ENCODE measurements around the gene CELSR1. TPM values are rescaled to one million over a fixed set of nuclear protein-coding genes. Genes with fewer than 3 reads are reported as not detected.

CELSR1 gene
- total RNA-seq, 1 experiment from 2014 or later = 22.6 TPM

DNA sequence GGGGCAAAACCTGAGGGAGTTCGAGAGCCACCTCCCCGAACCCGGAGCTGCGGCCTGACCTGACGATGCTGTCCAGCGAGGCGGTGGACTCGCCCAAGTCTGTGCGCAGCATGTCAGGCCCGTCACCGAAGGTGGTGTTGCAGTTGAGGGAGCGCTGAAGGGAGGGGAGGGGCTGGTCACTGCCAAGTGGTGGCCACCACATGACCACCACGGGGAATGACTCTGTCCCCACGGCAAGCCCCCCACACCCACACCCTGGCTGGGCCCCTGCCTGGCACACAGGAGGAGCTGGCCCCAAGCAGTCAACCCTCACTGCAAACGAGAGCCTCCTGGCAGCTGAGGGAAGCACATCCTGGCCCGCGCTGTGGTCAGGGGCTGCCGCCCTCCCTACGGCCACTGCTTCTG, 171.1 kb downstream of the CELSR1 start:
- no peak overlapping the region for H2AFZ ChIP-seq (ENCODE audit: low read length)
- H2BK5ac ChIP-seq (ENCODE audit: insufficient read length, low read length) = no peak overlapping the region
- H3K9me3 ChIP-seq (ENCODE audit: control insufficient read depth, low read depth, low read length) = no peaks in the 10 kb centered on the region
- H4K91ac ChIP-seq (ENCODE audit: insufficient read length, low read depth, low read length) = no peak overlapping the region
- no peak overlapping the region for H3K23ac ChIP-seq (ENCODE audit: insufficient read length, low read depth, low read length)
- WGBS (ENCODE audit: extremely low coverage, insufficient read length, low lambda C conversion rate) = no CpG with 5 or more reads among the region's 19 CpGs
- no peak overlapping the region for H2BK20ac ChIP-seq (ENCODE audit: low read depth, low read length, poor library complexity, severe bottlenecking)
- Mint-ChIP-seq H3K4me1 (peaks cover 12% of the 10 kb centered on the region in 2 experiments), H3K36me3 (ENCODE audit: insufficient read depth in 1 of 3, low read depth in 3 of 3) (peaks cover 3 to 16% (median 13%) of the 10 kb centered on the region in 3 experiments; a peak in 4 of 7 replicates), H3K27ac (no peak overlapping the region), H3K27me3 (ENCODE audit: low read depth) (no peaks in the 10 kb centered on the region; the same call in 1 of the 2 replicates), H3K4me3 (no peak overlapping the region), H3K9me3 (no peaks in the 10 kb centered on the region)
- no peak for DNase-seq
- H3K4me2 ChIP-seq (ENCODE audit: insufficient read depth, insufficient read length, low read length) = no peak overlapping the region
- no peak overlapping the region for H4K5ac ChIP-seq (ENCODE audit: insufficient read length, low read depth, low read length)
- H3K23me2 ChIP-seq (ENCODE audit: insufficient read length, low read depth, low read length, poor library complexity, severe bottlenecking) = no peaks in the 10 kb centered on the region
- no peak overlapping the region for H2AK5ac ChIP-seq (ENCODE audit: insufficient read length, low read length)
- no peak overlapping the region for H3K9ac ChIP-seq (ENCODE audit: extremely low read depth, insufficient read length, low read length)
- H4K8ac ChIP-seq (replicated peaks; ENCODE audit: insufficient read length, low read depth, low read length) = no peak overlapping the region
- no peak overlapping the region for H2BK120ac ChIP-seq (ENCODE audit: low read depth, low read length, poor library complexity, severe bottlenecking)
- H3K79me2 ChIP-seq (ENCODE audit: insufficient read depth, low read length) = no peaks in the 10 kb centered on the region
- H3K27ac ChIP-seq (ENCODE audit: insufficient read length, low read depth, low read length) = no peak overlapping the region
- H3K4me1 ChIP-seq (ENCODE audit: insufficient read depth, low read length) = no peaks in the 10 kb centered on the region; the same call in 1 of the 2 replicates
- H3K18ac ChIP-seq (ENCODE audit: insufficient read length, low read depth, low read length) = no peak overlapping the region
- H4K20me1 ChIP-seq (ENCODE audit: control insufficient read depth, insufficient read depth, insufficient read length) = no peaks in the 10 kb centered on the region
- H3K4ac ChIP-seq (ENCODE audit: low read depth, low read length) = no peak overlapping the region
- no peak overlapping the region for H3K56ac ChIP-seq (ENCODE audit: insufficient read length, low read depth, low read length)
- H3K27me3 ChIP-seq (ENCODE audit: insufficient read depth, low read length) = no peaks in the 10 kb centered on the region
- H3K79me1 ChIP-seq (ENCODE audit: insufficient read depth, low read depth, low read length, poor library complexity, severe bottlenecking) = no peaks in the 10 kb centered on the region
- H2BK12ac ChIP-seq (ENCODE audit: insufficient read length, low read depth, low read length) = no peak overlapping the region
- no peak overlapping the region for H3K14ac ChIP-seq (ENCODE audit: insufficient read depth, low read length)
- TF ChIP-seq, protein P1, sequence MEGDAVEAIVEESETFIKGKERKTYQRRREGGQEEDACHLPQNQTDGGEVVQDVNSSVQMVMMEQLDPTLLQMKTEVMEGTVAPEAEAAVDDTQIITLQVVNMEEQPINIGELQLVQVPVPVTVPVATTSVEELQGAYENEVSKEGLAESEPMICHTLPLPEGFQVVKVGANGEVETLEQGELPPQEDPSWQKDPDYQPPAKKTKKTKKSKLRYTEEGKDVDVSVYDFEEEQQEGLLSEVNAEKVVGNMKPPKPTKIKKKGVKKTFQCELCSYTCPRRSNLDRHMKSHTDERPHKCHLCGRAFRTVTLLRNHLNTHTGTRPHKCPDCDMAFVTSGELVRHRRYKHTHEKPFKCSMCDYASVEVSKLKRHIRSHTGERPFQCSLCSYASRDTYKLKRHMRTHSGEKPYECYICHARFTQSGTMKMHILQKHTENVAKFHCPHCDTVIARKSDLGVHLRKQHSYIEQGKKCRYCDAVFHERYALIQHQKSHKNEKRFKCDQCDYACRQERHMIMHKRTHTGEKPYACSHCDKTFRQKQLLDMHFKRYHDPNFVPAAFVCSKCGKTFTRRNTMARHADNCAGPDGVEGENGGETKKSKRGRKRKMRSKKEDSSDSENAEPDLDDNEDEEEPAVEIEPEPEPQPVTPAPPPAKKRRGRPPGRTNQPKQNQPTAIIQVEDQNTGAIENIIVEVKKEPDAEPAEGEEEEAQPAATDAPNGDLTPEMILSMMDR (conservative IDR thresholded peaks at IDR 0.05) = no peak
- no peak overlapping the region for H2BK15ac ChIP-seq (ENCODE audit: low read depth, low read length)
- no peak overlapping the region for H3T11ph ChIP-seq (ENCODE audit: low read length)

Data from H9 (cell line).